Measurements from ENCODE around the gene MSRB2. TPM values are rescaled to one million over a fixed set of nuclear protein-coding genes. Genes with fewer than 3 reads are reported as not detected.

Gene MSRB2
- total and polyA plus RNA-seq, 3 experiments from 2014 or later = 3.2 to 12.6 (median 4.3) TPM

Other genes starting within 250 kb of the MSRB2 start
- not detected for gene ARMC3, start 167.5 kb upstream of the MSRB2 start, total RNA-seq
- not detected for gene ARMC3, start 167.5 kb upstream of the MSRB2 start, polyA plus RNA-seq
- not detected for gene PTF1A, start 96.7 kb downstream of the MSRB2 start, total RNA-seq
- not detected for gene PTF1A, start 96.7 kb downstream of the MSRB2 start, polyA plus RNA-seq
- not detected for gene C10orf67, start 249.2 kb downstream of the MSRB2 start, total RNA-seq
- gene C10orf67, start 249.2 kb downstream of the MSRB2 start, polyA plus RNA-seq = 0.26 TPM